HepG2 (cell line): Measurements from ENCODE around the gene C5AR1. TPM values are rescaled to one million over a fixed set of nuclear protein-coding genes. Genes with fewer than 3 reads are reported as not detected.
A peak's percentile ranks its signal among the peaks of the same experiment; 100 is the strongest.

ENCODE experiments used
- DNMT3B ChIP-seq: conservative IDR thresholded peaks from 2 replicates; pipeline ENCODE4 v1.6.1; 2016; ENCODE audit warnings: missing biosample characterization, control low read depth
- ELF1 ChIP-seq: sonication (generic); formaldehyde crosslinking; IDR thresholded peaks from 2 replicates; pipeline ENCODE4 v1.4.0; 2020; ENCODE audit warnings: missing genetic modification reagents
- GLI4 ChIP-seq: sonication (generic); formaldehyde crosslinking; IDR thresholded peaks from 2 replicates; pipeline ENCODE4 v1.5.1; 2020; ENCODE audit warnings: missing genetic modification reagents, mild to moderate bottlenecking, moderate library complexity, borderline replicate concordance
- MATR3 ChIP-seq: sonication (generic); formaldehyde crosslinking; IDR thresholded peaks from 2 replicates; pipeline ENCODE4 v1.4.0; 2020; ENCODE audit warnings: missing genetic modification reagents
- RARA ChIP-seq: IDR thresholded peaks from 2 replicates; pipeline ENCODE4 v1.6.1; 2016; ENCODE audit warnings: missing genetic modification reagents, missing compliant biosample characterization
- THYN1 ChIP-seq: sonication (generic); formaldehyde crosslinking; IDR thresholded peaks from 2 replicates; pipeline ENCODE4 v1.8.1; 2023; ENCODE audit warnings: low read depth, mild to moderate bottlenecking, moderate library complexity, missing genetic modification reagents, borderline replicate concordance
- ZNF264 ChIP-seq: sonication (generic); formaldehyde crosslinking; IDR thresholded peaks from 2 replicates; pipeline ENCODE4 v1.4.0; 2020; ENCODE audit warnings: missing genetic modification reagents
- ZNF607 ChIP-seq: sonication (generic); formaldehyde crosslinking; IDR thresholded peaks from 2 replicates; pipeline ENCODE4 v1.5.1; 2020; ENCODE audit warnings: missing genetic modification reagents, mild to moderate bottlenecking, borderline replicate concordance
- ZNF792 ChIP-seq: IDR thresholded peaks from 2 replicates; pipeline ENCODE4 v1.6.1; 2016
- ZNF839 ChIP-seq: sonication (generic); formaldehyde crosslinking; IDR thresholded peaks from 2 replicates; pipeline ENCODE4 v1.4.0; 2020; ENCODE audit warnings: missing genetic modification reagents, mild to moderate bottlenecking, borderline replicate concordance
- polyA plus RNA-seq, 8 experiments: library from polyadenylated mRNA; depleted of rRNA in 3 of 8; stranded (reverse) in 7 of 8; unstranded in 1 of 8; fragments of >200 nt; fragmentation: Illumina TruSeq in 4 of 8; extraction: Trizol in 4 of 8; gene quantifications; 2 replicates each; pipeline versions ENCODE4 v1.2.1 to v1.2.3, GENCODE V29; 2011 to 2016; ENCODE audit warnings: low read depth in 4 of 8, missing spikeins in 1 of 8, mixed read lengths in 1 of 8; ENCODE audit not compliant: insufficient read depth in 1 of 8
- total RNA-seq, 5 experiments: library from RNA; depleted of rRNA; stranded (reverse); fragments of >200 nt; fragmentation: Illumina TruSeq; extraction: Trizol; gene quantifications; 2 replicates each; pipeline ENCODE4 v1.2.3, GENCODE V29; 2016; ENCODE audit warnings: low read depth in 1 of 5
- TF ChIP-seq, protein P1 (sequence below): sonication (generic); formaldehyde crosslinking; IDR thresholded peaks from 2 replicates; pipeline ENCODE4 v1.4.0; 2020; ENCODE audit warnings: missing genetic modification reagents
- TF ChIP-seq, protein P2 (sequence below): sonication (generic); formaldehyde crosslinking; IDR thresholded peaks from 2 replicates; pipeline ENCODE4 v1.5.0; 2020; ENCODE audit warnings: missing genetic modification reagents
- TF ChIP-seq, protein P3 (sequence below): sonication (generic); formaldehyde crosslinking; IDR thresholded peaks from 2 replicates; pipeline ENCODE4 v1.5.0; 2020; ENCODE audit warnings: mild to moderate bottlenecking, missing genetic modification reagents, moderate library complexity
- TF ChIP-seq, protein P4 (sequence below): sonication (generic); formaldehyde crosslinking; IDR thresholded peaks from 2 replicates; pipeline ENCODE4 v1.8.0; 2022; ENCODE audit warnings: missing genetic modification reagents, mild to moderate bottlenecking, inconsistent platforms, borderline replicate concordance
- TF ChIP-seq, protein P5 (sequence below): sonication (generic); formaldehyde crosslinking; IDR thresholded peaks from 2 replicates; pipeline ENCODE4 v1.5.0; 2020; ENCODE audit warnings: missing genetic modification reagents

C5AR1 gene
- total and polyA plus RNA-seq, 2 of the 13 experiments (the other 11 are each of a cell fraction or from before 2014, with no cell fraction given), result 0.07 to 1.6 TPM

DNA sequence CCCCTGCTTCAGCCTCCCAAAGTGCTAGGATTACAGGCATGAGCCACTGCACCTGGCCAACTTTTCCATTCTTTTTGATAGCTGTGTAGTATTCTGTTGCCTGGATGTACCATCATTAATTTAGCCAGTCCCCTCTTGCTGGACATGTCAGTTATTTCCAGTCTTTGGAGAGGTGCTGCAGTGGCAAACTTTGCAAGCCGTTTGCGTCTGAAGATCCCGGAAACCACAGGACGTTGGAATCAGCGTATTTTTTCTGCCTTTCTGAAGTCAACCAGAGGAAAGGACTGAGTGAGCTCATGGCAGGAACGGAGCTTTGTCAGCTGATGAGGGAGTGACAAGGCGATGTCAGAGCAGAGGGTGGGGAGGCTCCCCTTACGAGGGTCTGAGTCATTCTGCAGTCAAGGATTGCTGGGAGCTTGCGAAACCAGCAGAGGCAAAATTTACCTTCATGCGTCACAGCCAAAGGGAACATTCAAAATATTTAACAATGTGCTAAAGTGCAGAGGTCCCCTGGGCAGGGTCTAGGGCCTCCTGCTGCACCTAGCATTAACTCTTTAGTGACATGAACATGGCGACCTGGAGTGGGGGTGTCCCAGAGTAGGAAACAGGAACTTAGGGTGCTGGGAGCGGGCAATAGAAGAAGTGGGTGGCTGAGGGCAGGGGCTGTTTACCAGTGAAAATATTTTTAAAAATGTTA is 5.6 kb downstream of the C5AR1 start (continued):
- TF ChIP-seq, protein P1, sequence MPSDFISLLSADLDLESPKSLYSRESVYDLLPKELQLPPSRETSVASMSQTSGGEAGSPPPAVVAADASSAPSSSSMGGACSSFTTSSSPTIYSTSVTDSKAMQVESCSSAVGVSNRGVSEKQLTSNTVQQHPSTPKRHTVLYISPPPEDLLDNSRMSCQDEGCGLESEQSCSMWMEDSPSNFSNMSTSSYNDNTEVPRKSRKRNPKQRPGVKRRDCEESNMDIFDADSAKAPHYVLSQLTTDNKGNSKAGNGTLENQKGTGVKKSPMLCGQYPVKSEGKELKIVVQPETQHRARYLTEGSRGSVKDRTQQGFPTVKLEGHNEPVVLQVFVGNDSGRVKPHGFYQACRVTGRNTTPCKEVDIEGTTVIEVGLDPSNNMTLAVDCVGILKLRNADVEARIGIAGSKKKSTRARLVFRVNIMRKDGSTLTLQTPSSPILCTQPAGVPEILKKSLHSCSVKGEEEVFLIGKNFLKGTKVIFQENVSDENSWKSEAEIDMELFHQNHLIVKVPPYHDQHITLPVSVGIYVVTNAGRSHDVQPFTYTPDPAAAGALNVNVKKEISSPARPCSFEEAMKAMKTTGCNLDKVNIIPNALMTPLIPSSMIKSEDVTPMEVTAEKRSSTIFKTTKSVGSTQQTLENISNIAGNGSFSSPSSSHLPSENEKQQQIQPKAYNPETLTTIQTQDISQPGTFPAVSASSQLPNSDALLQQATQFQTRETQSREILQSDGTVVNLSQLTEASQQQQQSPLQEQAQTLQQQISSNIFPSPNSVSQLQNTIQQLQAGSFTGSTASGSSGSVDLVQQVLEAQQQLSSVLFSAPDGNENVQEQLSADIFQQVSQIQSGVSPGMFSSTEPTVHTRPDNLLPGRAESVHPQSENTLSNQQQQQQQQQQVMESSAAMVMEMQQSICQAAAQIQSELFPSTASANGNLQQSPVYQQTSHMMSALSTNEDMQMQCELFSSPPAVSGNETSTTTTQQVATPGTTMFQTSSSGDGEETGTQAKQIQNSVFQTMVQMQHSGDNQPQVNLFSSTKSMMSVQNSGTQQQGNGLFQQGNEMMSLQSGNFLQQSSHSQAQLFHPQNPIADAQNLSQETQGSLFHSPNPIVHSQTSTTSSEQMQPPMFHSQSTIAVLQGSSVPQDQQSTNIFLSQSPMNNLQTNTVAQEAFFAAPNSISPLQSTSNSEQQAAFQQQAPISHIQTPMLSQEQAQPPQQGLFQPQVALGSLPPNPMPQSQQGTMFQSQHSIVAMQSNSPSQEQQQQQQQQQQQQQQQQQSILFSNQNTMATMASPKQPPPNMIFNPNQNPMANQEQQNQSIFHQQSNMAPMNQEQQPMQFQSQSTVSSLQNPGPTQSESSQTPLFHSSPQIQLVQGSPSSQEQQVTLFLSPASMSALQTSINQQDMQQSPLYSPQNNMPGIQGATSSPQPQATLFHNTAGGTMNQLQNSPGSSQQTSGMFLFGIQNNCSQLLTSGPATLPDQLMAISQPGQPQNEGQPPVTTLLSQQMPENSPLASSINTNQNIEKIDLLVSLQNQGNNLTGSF (CRISPR knock-in tag), result no peak
- TF ChIP-seq ZNF792 (CRISPR knock-in tag) (peak; percentile 74), DNMT3B (0 out of 2 replicates have a peak, but pooled peaks have one; percentile 48), ZNF839 (no peak), GLI4 (CRISPR knock-in tag) (no peak), THYN1 (CRISPR knock-in tag) (no peak), ZNF264 (CRISPR knock-in tag) (peak; percentile 77; the same call in 1 of the 2 replicates), ELF1 (peak; percentile 55; the same call in 1 of the 2 replicates), MATR3 (CRISPR knock-in tag) (no peak), RARA (CRISPR knock-in tag) (peak; percentile 68), ZNF607 (CRISPR knock-in tag) (peak; percentile 70; the same call in 1 of the 2 replicates)
- TF ChIP-seq, protein P2, sequence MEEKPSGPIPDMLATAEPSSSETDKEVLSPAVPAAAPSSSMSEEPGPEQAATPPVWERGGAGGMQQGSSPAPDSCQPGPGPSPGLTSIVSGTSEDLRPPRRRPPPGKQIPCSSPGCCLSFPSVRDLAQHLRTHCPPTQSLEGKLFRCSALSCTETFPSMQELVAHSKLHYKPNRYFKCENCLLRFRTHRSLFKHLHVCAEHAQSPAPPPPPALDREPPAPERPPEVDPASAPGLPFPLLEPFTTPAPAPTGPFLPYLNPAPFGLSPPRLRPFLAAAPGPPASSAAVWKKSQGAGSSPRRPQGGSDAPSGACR (CRISPR knock-in tag), result no peak
- TF ChIP-seq, protein P3, sequence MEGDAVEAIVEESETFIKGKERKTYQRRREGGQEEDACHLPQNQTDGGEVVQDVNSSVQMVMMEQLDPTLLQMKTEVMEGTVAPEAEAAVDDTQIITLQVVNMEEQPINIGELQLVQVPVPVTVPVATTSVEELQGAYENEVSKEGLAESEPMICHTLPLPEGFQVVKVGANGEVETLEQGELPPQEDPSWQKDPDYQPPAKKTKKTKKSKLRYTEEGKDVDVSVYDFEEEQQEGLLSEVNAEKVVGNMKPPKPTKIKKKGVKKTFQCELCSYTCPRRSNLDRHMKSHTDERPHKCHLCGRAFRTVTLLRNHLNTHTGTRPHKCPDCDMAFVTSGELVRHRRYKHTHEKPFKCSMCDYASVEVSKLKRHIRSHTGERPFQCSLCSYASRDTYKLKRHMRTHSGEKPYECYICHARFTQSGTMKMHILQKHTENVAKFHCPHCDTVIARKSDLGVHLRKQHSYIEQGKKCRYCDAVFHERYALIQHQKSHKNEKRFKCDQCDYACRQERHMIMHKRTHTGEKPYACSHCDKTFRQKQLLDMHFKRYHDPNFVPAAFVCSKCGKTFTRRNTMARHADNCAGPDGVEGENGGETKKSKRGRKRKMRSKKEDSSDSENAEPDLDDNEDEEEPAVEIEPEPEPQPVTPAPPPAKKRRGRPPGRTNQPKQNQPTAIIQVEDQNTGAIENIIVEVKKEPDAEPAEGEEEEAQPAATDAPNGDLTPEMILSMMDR, result peak; percentile 23; the same call in 1 of the 2 replicates
- TF ChIP-seq, protein P4, sequence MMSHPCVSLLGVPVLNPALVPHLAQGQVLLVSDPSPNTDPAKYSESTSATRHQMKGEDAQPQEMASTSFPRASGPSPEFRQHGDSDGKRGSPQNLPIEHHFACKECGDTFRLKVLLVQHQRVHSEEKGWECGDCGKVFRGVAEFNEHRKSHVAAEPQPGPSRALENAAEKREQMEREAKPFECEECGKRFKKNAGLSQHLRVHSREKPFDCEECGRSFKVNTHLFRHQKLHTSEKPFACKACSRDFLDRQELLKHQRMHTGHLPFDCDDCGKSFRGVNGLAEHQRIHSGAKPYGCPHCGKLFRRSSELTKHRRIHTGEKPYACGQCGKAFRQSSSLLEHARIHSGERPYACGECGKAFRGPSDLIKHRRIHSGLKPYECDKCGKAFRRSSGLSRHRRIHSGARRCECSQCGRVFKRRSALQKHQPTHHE, result peak; percentile 53; the same call in 1 of the 2 replicates
- TF ChIP-seq, protein P5, sequence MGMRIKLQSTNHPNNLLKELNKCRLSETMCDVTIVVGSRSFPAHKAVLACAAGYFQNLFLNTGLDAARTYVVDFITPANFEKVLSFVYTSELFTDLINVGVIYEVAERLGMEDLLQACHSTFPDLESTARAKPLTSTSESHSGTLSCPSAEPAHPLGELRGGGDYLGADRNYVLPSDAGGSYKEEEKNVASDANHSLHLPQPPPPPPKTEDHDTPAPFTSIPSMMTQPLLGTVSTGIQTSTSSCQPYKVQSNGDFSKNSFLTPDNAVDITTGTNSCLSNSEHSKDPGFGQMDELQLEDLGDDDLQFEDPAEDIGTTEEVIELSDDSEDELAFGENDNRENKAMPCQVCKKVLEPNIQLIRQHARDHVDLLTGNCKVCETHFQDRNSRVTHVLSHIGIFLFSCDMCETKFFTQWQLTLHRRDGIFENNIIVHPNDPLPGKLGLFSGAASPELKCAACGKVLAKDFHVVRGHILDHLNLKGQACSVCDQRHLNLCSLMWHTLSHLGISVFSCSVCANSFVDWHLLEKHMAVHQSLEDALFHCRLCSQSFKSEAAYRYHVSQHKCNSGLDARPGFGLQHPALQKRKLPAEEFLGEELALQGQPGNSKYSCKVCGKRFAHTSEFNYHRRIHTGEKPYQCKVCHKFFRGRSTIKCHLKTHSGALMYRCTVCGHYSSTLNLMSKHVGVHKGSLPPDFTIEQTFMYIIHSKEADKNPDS (CRISPR knock-in tag), result no peak
